Nephron progenitor cell (in vitro differentiated cells): ENCODE results near the gene NUP93.

Experiments
- DNase-seq: peaks from one replicate; pipeline ENCODE4 v3.0.0; 2021
- H3K27ac Mint-ChIP-seq: 2 replicates; pipeline ENCODE4 v1.8.0; 2021; ENCODE audit warnings: mild to moderate bottlenecking, moderate library complexity, mixed read lengths
- H3K27me3 Mint-ChIP-seq: 2 replicates; pipeline ENCODE4 v1.8.0; 2021; ENCODE audit warnings: mild to moderate bottlenecking, low read depth, mixed read lengths; ENCODE audit not compliant: poor library complexity
- H3K36me3 Mint-ChIP-seq: 2 replicates; pipeline ENCODE4 v1.8.0; 2021; ENCODE audit warnings: low read depth, mixed read lengths
- H3K4me1 Mint-ChIP-seq: 2 replicates; pipeline ENCODE4 v1.8.0; 2021; ENCODE audit warnings: mixed read lengths
- H3K4me3 Mint-ChIP-seq: 2 replicates; pipeline ENCODE4 v1.8.0; 2021; ENCODE audit warnings: mild to moderate bottlenecking, moderate library complexity, mixed read lengths
- H3K9me3 Mint-ChIP-seq: 2 replicates; pipeline ENCODE4 v1.8.0; 2021; ENCODE audit warnings: mild to moderate bottlenecking, moderate library complexity, mixed read lengths
- TF ChIP-seq, protein P1 (sequence below): fragments of 200-600 bp; sonication (generic); IDR thresholded peaks from 2 replicates; pipeline ENCODE4 v1.5.0; 2021; ENCODE audit warnings: antibody characterized with exemption

Gene NUP93

DNA sequence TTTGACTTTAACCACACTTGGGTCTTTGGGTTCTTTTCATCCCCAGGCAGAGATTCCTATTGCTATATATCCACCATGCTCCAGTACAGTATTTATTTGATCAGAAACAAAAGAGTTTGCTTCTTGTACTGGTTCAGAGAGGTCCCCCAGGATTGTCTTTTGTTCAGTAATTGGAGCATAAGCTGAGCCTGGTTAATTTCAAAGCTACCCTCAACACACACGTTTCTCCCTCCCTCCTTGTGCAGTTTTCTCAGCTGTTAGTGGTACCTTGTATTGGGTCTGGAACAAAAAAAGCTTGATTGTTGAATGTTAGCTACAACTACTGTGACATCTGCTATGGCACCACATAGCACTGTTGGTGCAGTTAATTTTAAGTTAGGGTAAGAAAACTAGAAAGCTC, 50.0 kb downstream of the NUP93 start:
- Mint-ChIP-seq H3K4me1 (peaks cover 80% of the 10 kb centered on the region), H3K27ac (peak overlapping the region; percentile 29), H3K9me3 (no peaks in the 10 kb centered on the region), H3K4me3 (no peak overlapping the region), H3K27me3 (peaks cover 4% of the 10 kb centered on the region), H3K36me3 (no peaks in the 10 kb centered on the region)
- no peak for DNase-seq
- TF ChIP-seq, protein P1, sequence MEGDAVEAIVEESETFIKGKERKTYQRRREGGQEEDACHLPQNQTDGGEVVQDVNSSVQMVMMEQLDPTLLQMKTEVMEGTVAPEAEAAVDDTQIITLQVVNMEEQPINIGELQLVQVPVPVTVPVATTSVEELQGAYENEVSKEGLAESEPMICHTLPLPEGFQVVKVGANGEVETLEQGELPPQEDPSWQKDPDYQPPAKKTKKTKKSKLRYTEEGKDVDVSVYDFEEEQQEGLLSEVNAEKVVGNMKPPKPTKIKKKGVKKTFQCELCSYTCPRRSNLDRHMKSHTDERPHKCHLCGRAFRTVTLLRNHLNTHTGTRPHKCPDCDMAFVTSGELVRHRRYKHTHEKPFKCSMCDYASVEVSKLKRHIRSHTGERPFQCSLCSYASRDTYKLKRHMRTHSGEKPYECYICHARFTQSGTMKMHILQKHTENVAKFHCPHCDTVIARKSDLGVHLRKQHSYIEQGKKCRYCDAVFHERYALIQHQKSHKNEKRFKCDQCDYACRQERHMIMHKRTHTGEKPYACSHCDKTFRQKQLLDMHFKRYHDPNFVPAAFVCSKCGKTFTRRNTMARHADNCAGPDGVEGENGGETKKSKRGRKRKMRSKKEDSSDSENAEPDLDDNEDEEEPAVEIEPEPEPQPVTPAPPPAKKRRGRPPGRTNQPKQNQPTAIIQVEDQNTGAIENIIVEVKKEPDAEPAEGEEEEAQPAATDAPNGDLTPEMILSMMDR = no peak

DNA sequence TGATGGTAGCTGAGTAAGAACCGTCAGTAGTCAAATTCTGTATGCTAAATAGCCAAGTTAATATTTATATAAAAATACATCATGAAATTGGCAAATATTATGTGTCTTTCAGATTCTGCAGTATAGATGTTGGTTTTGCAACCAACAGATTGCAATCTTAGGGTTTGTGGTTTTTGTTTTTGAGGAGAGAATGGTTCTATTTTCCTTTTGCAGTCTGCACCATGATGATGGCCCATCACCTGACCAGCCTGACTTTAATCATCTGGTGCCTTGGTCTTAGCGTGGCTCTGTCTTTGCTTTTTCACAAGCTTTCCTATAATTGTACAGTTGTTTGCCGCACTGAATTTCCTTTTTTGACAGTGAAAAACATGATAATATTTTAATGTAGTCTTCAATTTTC, 50.7 kb downstream of the NUP93 start:
- Mint-ChIP-seq H3K27me3 (peaks cover 4% of the 10 kb centered on the region), H3K4me1 (peaks cover 81% of the 10 kb centered on the region), H3K9me3 (no peaks in the 10 kb centered on the region), H3K27ac (no peak overlapping the region), H3K36me3 (no peaks in the 10 kb centered on the region), H3K4me3 (no peak overlapping the region)
- no peak for DNase-seq
- TF ChIP-seq, protein P1 = no peak

DNA sequence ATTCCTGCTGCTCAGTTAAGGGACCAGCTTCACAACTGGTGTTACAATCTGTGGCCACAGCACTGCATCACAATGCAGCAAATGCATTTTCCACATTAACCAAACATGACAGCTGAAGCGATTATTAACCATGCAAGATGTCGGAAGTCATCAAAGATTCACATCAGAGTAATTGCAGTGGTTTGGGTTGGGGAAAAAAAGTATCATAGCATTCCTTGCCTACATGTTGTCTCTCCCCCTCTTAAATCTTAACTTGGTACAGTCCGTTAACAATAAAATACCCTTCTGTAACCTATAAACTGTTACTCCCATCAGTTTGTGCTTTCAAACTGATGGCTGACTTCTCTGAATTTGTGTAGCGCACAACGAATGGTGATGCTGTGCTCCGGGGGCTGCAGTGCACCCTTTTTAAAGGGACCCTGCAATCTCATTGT, 51.6 kb downstream of the NUP93 start:
- Mint-ChIP-seq H3K4me3 (peak overlapping the region; percentile 70), H3K27ac (no peak overlapping the region), H3K27me3 (peaks cover 4% of the 10 kb centered on the region), H3K4me1 (peaks cover 85% of the 10 kb centered on the region), H3K9me3 (no peaks in the 10 kb centered on the region), H3K36me3 (no peaks in the 10 kb centered on the region)
- no peak for DNase-seq
- TF ChIP-seq, protein P1 = no peak

DNA sequence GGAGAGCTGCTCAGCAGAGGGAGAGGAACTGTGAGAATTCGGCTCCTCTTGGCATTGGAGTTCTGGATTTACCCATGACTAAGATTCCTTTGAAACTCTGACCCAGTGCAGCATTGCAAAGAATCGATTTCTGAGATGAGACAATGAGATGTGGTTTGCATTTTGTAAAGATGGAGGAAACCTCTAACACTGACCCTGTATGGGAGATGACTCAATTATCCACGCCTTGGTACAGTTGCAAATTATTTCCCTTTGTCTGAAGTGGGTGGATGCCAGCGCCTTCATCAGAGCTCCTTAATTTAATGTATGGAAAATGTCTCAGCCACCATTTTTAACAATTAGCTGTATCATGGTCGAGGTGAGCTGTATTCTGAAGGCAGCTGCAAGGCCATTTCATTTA, 53.4 kb downstream of the NUP93 start:
- Mint-ChIP-seq H3K27me3 (peaks cover 2% of the 10 kb centered on the region), H3K4me3 (no peak overlapping the region), H3K27ac (no peak overlapping the region), H3K36me3 (no peaks in the 10 kb centered on the region), H3K9me3 (no peaks in the 10 kb centered on the region), H3K4me1 (peaks cover 89% of the 10 kb centered on the region)
- TF ChIP-seq, protein P1 = no peak
- no peak for DNase-seq

DNA sequence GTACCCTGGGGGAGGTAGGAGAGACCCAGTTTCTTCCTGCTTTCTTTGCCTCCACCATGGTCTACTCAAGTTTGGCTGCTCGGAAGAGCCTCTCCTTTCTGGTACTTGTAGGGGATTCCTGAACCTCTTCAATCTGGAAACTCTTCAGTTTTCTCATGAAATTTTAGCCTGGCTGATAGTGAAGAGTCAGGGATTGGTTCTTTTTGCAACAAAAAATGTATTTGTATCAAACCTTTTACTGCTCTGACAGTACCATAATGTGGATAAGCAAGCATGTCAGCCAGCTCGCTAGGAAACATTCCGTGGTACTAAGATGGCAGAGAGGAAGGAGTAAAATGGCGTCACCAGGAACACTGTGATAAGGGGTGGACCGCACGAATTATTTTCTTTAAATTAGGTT, 55.4 kb downstream of the NUP93 start:
- Mint-ChIP-seq H3K27ac (peak overlapping the region; percentile 49), H3K9me3 (no peaks in the 10 kb centered on the region), H3K27me3 (no peaks in the 10 kb centered on the region), H3K4me1 (peaks cover 74% of the 10 kb centered on the region), H3K36me3 (no peaks in the 10 kb centered on the region), H3K4me3 (no peak overlapping the region)
- TF ChIP-seq, protein P1 = no peak
- DNase-seq = no peak

DNA sequence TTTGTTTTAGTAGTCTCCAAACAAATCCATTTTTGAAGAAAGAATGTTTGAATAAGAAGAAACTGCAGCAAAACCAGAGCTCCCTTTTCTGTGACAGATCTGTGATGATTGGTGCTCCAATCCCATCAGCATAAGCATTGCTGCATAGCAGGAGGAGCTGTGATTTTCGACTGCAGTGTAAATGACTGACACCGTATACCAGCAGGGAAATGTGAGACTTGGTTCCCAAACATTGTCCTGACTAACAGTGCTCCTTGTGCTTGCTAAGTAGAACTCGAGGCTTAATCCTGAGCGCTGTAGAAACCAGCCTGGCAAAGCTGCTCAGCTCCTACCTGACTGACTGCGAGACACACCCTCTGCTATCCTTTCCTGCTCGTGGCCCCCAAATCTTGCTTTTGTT, 57.2 kb downstream of the NUP93 start:
- Mint-ChIP-seq H3K36me3 (no peaks in the 10 kb centered on the region), H3K27me3 (no peaks in the 10 kb centered on the region), H3K9me3 (no peaks in the 10 kb centered on the region), H3K27ac (no peak overlapping the region), H3K4me3 (no peak overlapping the region), H3K4me1 (peaks cover 57% of the 10 kb centered on the region)
- DNase-seq = no peak
- TF ChIP-seq, protein P1 = no peak
